Mesenchymal stem cell (in vitro differentiated cells and primary cell): ENCODE measurements around the gene MAP3K4. TPM values are rescaled to one million over a fixed set of nuclear protein-coding genes. Genes with fewer than 3 reads are reported as not detected.
A peak's percentile ranks its signal among the peaks of the same experiment; 100 is the strongest.

Experiments used
- DNase-seq: peaks from one replicate; pipeline ENCODE4 v3.0.0-alpha.2; 2013
- H2AFZ ChIP-seq: one replicate; pipeline ENCODE4 v1.6.1; 2013; ENCODE audit warnings: low read depth, mild to moderate bottlenecking, control low read depth, inconsistent platforms, low read length, moderate library complexity
- H2AK5ac ChIP-seq: 2 replicates; pipeline ENCODE4 v1.6.1; 2013; ENCODE audit warnings: low read length, moderate library complexity, mild to moderate bottlenecking, inconsistent platforms; ENCODE audit not compliant: severe bottlenecking
- H2BK120ac ChIP-seq: one replicate; pipeline ENCODE4 v1.6.1; 2013; ENCODE audit warnings: low read depth, mild to moderate bottlenecking, inconsistent platforms, low read length, moderate library complexity
- H2BK12ac ChIP-seq, 2 experiments: one replicate each; pipeline ENCODE4 v1.6.1; 2013; ENCODE audit warnings: inconsistent platforms in 2 of 2, low read length in 2 of 2, mild to moderate bottlenecking in 2 of 2, moderate library complexity in 2 of 2, control low read depth in 1 of 2
- H2BK15ac ChIP-seq: one replicate; pipeline ENCODE4 v1.6.1; 2013; ENCODE audit warnings: mild to moderate bottlenecking, low read depth, inconsistent platforms; ENCODE audit not compliant: poor library complexity, severe bottlenecking
- H2BK5ac ChIP-seq: 2 replicates; pipeline ENCODE4 v1.6.1; 2013; ENCODE audit warnings: low read depth, mild to moderate bottlenecking, low read length, control low read depth, inconsistent platforms; ENCODE audit not compliant: poor library complexity, severe bottlenecking
- H3K14ac ChIP-seq, 2 experiments: one replicate each; pipeline ENCODE4 v1.6.1; 2013; ENCODE audit warnings: inconsistent platforms in 2 of 2, low read length in 2 of 2, control low read depth in 1 of 2, mild to moderate bottlenecking in 1 of 2, moderate library complexity in 1 of 2
- H3K18ac ChIP-seq, 2 experiments: one replicate each; pipeline ENCODE4 v1.6.1; 2013; ENCODE audit warnings: inconsistent platforms in 2 of 2, low read length in 2 of 2, control low read depth in 1 of 2, low read depth in 1 of 2, mild to moderate bottlenecking in 1 of 2
- H3K23ac ChIP-seq, 2 experiments: one replicate each; pipeline ENCODE4 v1.6.1; 2013; ENCODE audit warnings: inconsistent platforms in 2 of 2, low read length in 2 of 2, mild to moderate bottlenecking in 2 of 2, moderate library complexity in 2 of 2, control low read depth in 1 of 2
- H3K27ac ChIP-seq: 2 replicates; pipeline ENCODE4 v1.5.1; 2013; ENCODE audit warnings: mild to moderate bottlenecking, moderate library complexity, low read length, control low read depth, inconsistent platforms; ENCODE audit not compliant: poor library complexity, severe bottlenecking
- H3K27me3 ChIP-seq, 2 experiments: 2 replicates each; pipeline versions ENCODE4 v1.6.1 to v1.7.0; 2013; ENCODE audit warnings: low read length in 2 of 2, mild to moderate bottlenecking in 2 of 2, moderate library complexity in 2 of 2, control low read depth in 1 of 2, inconsistent platforms in 1 of 2; ENCODE audit not compliant: control insufficient read depth in 1 of 2, insufficient read depth in 1 of 2
- H3K36me3 ChIP-seq, 2 experiments: 2 replicates each; pipeline versions ENCODE4 v1.6.1 to v1.7.0; 2013; ENCODE audit warnings: low read length in 2 of 2, control low read depth in 1 of 2, inconsistent platforms in 1 of 2, low read depth in 1 of 2, mild to moderate bottlenecking in 1 of 2; ENCODE audit not compliant: insufficient read depth in 2 of 2, control insufficient read depth in 1 of 2
- H3K4ac ChIP-seq, 2 experiments: one replicate each; pipeline ENCODE4 v1.6.1; 2013; ENCODE audit warnings: inconsistent platforms in 2 of 2, low read length in 2 of 2, mild to moderate bottlenecking in 2 of 2, moderate library complexity in 2 of 2, control low read depth in 1 of 2, low read depth in 1 of 2
- H3K4me1 ChIP-seq: 2 replicates; pipeline ENCODE4 v1.6.1; 2013; ENCODE audit warnings: low read depth, low read length, control low read depth; ENCODE audit not compliant: control insufficient read depth, insufficient read depth
- H3K4me2 ChIP-seq: 2 replicates; pipeline ENCODE4 v1.6.1; 2013; ENCODE audit warnings: low read length, mild to moderate bottlenecking, inconsistent platforms; ENCODE audit not compliant: poor library complexity, severe bottlenecking
- H3K4me3 ChIP-seq, 2 experiments: 2 replicates each; pipeline versions ENCODE4 v1.5.1 to v1.7.0; 2013; ENCODE audit warnings: low read length in 2 of 2, mild to moderate bottlenecking in 2 of 2, control low read depth in 1 of 2, low read depth in 1 of 2; ENCODE audit not compliant: insufficient read depth in 1 of 2
- H3K79me1 ChIP-seq: replicated peaks from 2 replicates; pipeline ENCODE4 v1.6.1; 2013; ENCODE audit warnings: mild to moderate bottlenecking, control low read depth, low read length, inconsistent platforms; ENCODE audit not compliant: poor library complexity, severe bottlenecking
- H3K9ac ChIP-seq: 2 replicates; pipeline ENCODE4 v1.7.0; 2013; ENCODE audit warnings: mild to moderate bottlenecking, low read length, moderate library complexity
- H3K9me3 ChIP-seq: 2 replicates; pipeline ENCODE4 v1.7.0; 2013; ENCODE audit warnings: mild to moderate bottlenecking, low read length; ENCODE audit not compliant: control insufficient read depth
- H4K8ac ChIP-seq: one replicate; pipeline ENCODE4 v1.6.1; 2013; ENCODE audit warnings: inconsistent platforms, mild to moderate bottlenecking, low read length, moderate library complexity
- H4K91ac ChIP-seq: one replicate; pipeline ENCODE4 v1.6.1; 2013; ENCODE audit warnings: mild to moderate bottlenecking, low read length, inconsistent platforms
- WGBS: methylation state at CpG from one replicate; pipeline ENCODE4 v1.1.7; 2013; ENCODE audit warnings: mixed read lengths; 5-methylcytosine and 5-hydroxymethylcytosine counted together
- polyA plus RNA-seq, 2 experiments: library from polyadenylated mRNA; stranded (reverse); fragments of 200-250 nt; gene quantifications; one replicate each; pipeline ENCODE4 v1.2.3, GENCODE V29; 2013

The MAP3K4 gene, protein sequence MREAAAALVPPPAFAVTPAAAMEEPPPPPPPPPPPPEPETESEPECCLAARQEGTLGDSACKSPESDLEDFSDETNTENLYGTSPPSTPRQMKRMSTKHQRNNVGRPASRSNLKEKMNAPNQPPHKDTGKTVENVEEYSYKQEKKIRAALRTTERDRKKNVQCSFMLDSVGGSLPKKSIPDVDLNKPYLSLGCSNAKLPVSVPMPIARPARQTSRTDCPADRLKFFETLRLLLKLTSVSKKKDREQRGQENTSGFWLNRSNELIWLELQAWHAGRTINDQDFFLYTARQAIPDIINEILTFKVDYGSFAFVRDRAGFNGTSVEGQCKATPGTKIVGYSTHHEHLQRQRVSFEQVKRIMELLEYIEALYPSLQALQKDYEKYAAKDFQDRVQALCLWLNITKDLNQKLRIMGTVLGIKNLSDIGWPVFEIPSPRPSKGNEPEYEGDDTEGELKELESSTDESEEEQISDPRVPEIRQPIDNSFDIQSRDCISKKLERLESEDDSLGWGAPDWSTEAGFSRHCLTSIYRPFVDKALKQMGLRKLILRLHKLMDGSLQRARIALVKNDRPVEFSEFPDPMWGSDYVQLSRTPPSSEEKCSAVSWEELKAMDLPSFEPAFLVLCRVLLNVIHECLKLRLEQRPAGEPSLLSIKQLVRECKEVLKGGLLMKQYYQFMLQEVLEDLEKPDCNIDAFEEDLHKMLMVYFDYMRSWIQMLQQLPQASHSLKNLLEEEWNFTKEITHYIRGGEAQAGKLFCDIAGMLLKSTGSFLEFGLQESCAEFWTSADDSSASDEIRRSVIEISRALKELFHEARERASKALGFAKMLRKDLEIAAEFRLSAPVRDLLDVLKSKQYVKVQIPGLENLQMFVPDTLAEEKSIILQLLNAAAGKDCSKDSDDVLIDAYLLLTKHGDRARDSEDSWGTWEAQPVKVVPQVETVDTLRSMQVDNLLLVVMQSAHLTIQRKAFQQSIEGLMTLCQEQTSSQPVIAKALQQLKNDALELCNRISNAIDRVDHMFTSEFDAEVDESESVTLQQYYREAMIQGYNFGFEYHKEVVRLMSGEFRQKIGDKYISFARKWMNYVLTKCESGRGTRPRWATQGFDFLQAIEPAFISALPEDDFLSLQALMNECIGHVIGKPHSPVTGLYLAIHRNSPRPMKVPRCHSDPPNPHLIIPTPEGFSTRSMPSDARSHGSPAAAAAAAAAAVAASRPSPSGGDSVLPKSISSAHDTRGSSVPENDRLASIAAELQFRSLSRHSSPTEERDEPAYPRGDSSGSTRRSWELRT (N-terminal part only)
- polyA plus RNA-seq (2013, experiment 1 of 2): 10.3 TPM
- 8.7 TPM for polyA plus RNA-seq (2013, experiment 2 of 2)

DNA sequence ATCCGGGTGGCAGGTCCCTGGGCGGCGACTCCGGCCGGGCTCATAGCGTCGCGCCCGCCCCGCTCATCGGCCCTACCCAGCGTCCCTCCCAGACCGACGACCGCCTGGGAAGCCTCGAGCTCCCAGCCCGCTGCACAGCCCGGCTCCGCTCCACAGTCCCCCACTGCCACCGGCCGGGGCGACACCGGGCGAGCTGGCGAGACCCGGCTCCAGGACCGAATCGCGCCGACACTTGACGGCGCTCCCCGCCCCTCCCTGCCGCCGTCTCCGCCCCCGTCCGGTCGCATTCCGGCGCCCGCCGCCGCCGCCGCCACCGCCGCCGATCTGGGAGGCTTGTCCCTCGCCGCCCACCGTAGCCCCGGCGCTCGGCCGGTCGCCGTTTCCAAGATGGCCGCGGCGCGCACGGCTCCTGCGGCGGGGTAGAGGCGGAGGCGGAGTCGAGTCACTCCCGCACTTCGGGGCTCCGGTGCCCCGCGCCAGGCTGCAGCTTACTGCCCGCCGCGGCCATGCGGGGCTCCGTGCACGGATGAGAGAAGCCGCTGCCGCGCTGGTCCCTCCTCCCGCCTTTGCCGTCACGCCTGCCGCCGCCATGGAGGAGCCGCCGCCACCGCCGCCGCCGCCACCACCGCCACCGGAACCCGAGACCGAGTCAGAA is at the start of gene MAP3K4:
TSS of gene MAP3K4 (plus strand) at position 364 of the 655 bp plus-strand sequence. CDS start at position 527, 163 bp downstream.
- Histone ChIP-seq H3K36me3 (no peaks in the 10 kb centered on the region), H3K4me1 (peaks cover 2% of the 10 kb centered on the region), H3K9me3 (no peaks in the 10 kb centered on the region), H3K79me1 (peaks cover 8% of the 10 kb centered on the region), H3K18ac (peak within 1 kb of the TSS; percentile 96 to 98), H3K27me3 (no peaks in the 10 kb centered on the region), H3K9ac (peak within 1 kb of the TSS; percentile 92), H3K4me3 (peak within 1 kb of the TSS; percentile 90 to 99), H3K23ac (peak within 1 kb of the TSS in 1 of 2 experiments; percentile 89), H3K4ac (peak within 1 kb of the TSS; percentile 77 to 85), H4K91ac (peak within 1 kb of the TSS; percentile 96), H2AFZ (peak within 1 kb of the TSS; percentile 91), H4K8ac (peak within 1 kb of the TSS; percentile 92), H3K4me2 (peak within 1 kb of the TSS; percentile 97), H3K14ac (peak within 1 kb of the TSS in 1 of 2 experiments; percentile 97), H2AK5ac (no peak within 1 kb of the TSS), H3K27ac (peak within 1 kb of the TSS; percentile 59), H2BK120ac (peak within 1 kb of the TSS; percentile 81), H2BK12ac (peak within 1 kb of the TSS in 1 of 2 experiments; percentile 94), H2BK5ac (peak within 1 kb of the TSS; percentile 92), H2BK15ac (peak within 1 kb of the TSS; percentile 98)
- WGBS: under 1% methylated on average over 36 of the region's 97 CpGs
- peak; percentile 85 for DNase-seq

DNA sequence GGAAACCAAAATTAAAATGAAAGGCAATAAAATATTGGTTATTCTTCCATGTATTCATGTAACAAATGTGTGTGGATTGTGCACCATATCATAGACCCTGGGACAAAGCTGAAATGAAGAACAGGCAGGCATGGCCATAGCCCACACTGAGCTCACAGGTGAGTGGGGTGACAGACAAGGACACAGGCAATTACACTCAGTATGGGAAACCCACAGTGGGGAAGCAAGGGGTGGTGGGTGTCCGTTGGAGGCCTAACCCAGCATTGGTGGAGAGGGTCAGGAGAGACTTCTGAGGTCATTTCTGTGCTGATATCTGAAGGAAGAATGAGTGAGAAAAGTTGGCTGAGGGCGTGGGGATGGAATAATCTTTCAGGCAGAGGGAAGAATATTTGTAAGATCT is 47.6 kb upstream of the MAP3K4 start:
- Histone ChIP-seq H2BK5ac (no peak overlapping the region), H3K9ac (no peak overlapping the region), H3K23ac (no peak overlapping the region), H3K27me3 (no peaks in the 10 kb centered on the region), H3K18ac (no peak overlapping the region), H3K4me1 (no peaks in the 10 kb centered on the region), H3K79me1 (no peaks in the 10 kb centered on the region), H2AFZ (no peak overlapping the region), H2BK120ac (no peak overlapping the region), H2AK5ac (no peak overlapping the region), H3K27ac (no peak overlapping the region), H2BK12ac (no peak overlapping the region), H3K9me3 (peaks cover 5% of the 10 kb centered on the region), H3K14ac (no peak overlapping the region), H3K4me2 (no peak overlapping the region), H3K4ac (no peak overlapping the region), H4K91ac (no peak overlapping the region), H3K4me3 (no peak overlapping the region), H4K8ac (no peak overlapping the region), H2BK15ac (no peak overlapping the region), H3K36me3 (no peaks in the 10 kb centered on the region)
- no peak for DNase-seq
- WGBS: 60% methylated on average over 2 of the region's 2 CpGs

DNA sequence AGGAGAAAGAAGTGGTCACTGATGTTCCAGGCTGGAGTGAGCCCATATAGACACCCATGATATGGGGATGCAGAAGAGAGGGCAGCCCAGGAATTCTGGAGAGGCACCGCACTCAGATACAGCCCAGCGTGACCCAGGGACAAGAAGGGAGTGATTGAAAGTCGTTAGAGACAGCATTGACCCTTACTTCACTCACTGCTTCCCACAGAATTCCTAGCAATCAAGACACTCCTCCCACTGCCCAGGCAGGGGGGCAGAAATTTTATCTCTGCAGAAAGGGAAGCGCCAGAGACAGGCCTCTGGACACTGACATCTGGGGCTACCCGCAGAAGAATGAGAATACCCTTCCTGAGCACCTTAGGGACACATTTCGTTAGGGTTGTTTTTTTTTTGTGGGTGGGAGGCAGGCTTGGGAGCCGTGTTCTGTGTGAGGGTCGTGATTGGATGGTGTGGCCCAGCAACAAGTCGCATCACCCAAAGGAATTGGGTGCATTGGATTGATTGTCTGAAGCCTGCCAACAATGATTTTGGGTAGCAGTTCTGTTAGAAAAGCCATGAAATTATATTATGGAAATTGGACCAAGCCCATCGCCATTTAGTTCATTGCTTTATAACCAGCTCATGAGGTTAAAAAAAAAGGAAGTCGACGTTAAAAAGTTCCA is 45.9 kb upstream of the MAP3K4 start:
- H3K23ac ChIP-seq: no peak overlapping the region
- H2AFZ ChIP-seq: peak overlapping the region; percentile 14
- H3K4me1 ChIP-seq: no peaks in the 10 kb centered on the region
- H3K9me3 ChIP-seq: no peaks in the 10 kb centered on the region
- H4K8ac ChIP-seq: no peak overlapping the region
- H3K79me1 ChIP-seq: no peaks in the 10 kb centered on the region
- no peak overlapping the region for H2BK12ac ChIP-seq
- H3K4me3 ChIP-seq: no peak overlapping the region
- H2AK5ac ChIP-seq: no peak overlapping the region
- no peak overlapping the region for H3K4ac ChIP-seq
- no peak overlapping the region for H4K91ac ChIP-seq
- no peak overlapping the region for H3K14ac ChIP-seq
- H2BK120ac ChIP-seq: no peak overlapping the region
- WGBS: 82% methylated on average over 9 of the region's 12 CpGs
- H3K18ac ChIP-seq: no peak overlapping the region
- H3K36me3 ChIP-seq: no peaks in the 10 kb centered on the region
- no peak overlapping the region for H3K27ac ChIP-seq
- H3K9ac ChIP-seq: no peak overlapping the region
- H3K27me3 ChIP-seq: no peaks in the 10 kb centered on the region
- no peak overlapping the region for H3K4me2 ChIP-seq
- H2BK15ac ChIP-seq: no peak overlapping the region
- no peak overlapping the region for H2BK5ac ChIP-seq
- no peak for DNase-seq
